MM.1S (cell line): Measurements from ENCODE around the gene SEPTIN5.

Source experiments
- EZH2 ChIP-seq: fragments of 300-600 bp; sonication (generic); optimal IDR thresholded peaks from 2 replicates; pipeline ENCODE3; 2017; ENCODE audit warnings: low read depth, mild to moderate bottlenecking, antibody characterized with exemption, low read length, mixed read lengths
- EZH2phosphoT487 ChIP-seq: fragments of 300-600 bp; sonication (generic); IDR thresholded peaks from 2 replicates; pipeline ENCODE4 v1.6.1; 2018; ENCODE audit warnings: antibody characterized with exemption, low read length
- TF ChIP-seq, protein P1 (sequence below): fragments of 300-600 bp; sonication (generic); IDR thresholded peaks from 2 replicates; pipeline ENCODE4 v1.5.1; 2016; ENCODE audit warnings: antibody characterized with exemption, low read length, mixed read lengths

DNA sequence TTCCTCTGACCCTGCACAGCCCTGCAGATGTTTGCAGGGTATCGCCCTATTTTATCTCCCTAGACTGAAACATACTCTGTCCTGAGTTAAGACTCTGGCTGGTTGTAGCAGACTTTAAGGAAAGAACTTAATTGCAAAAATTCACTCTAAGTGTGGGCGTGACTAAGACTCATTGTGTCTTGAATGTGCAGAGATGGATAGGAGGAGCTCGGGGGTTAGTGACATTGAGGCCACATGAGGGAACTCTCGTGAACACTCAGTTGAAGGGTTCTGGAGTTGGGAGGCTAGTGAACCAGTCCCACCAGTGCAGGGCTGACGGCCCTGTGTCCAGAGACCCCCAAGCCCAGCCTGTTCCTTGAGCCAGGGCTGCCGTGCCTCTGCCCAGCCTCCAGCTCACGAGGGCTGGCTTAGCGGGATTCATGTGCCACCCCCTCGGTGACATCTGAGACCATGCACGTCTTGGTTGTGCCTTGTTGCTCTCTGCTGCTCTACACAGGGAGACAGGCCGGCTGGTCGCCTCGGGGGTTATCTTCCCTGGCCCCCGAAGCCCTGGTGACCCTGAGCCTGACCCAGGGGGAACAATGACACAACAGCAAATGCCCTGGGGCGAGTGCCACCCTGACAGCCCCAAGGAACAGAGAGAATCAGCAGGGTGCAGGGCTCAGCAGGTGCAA, 34.8 kb downstream of the SEPTIN5 start:
- TF ChIP-seq, protein P1, sequence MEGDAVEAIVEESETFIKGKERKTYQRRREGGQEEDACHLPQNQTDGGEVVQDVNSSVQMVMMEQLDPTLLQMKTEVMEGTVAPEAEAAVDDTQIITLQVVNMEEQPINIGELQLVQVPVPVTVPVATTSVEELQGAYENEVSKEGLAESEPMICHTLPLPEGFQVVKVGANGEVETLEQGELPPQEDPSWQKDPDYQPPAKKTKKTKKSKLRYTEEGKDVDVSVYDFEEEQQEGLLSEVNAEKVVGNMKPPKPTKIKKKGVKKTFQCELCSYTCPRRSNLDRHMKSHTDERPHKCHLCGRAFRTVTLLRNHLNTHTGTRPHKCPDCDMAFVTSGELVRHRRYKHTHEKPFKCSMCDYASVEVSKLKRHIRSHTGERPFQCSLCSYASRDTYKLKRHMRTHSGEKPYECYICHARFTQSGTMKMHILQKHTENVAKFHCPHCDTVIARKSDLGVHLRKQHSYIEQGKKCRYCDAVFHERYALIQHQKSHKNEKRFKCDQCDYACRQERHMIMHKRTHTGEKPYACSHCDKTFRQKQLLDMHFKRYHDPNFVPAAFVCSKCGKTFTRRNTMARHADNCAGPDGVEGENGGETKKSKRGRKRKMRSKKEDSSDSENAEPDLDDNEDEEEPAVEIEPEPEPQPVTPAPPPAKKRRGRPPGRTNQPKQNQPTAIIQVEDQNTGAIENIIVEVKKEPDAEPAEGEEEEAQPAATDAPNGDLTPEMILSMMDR, result no peak
- TF ChIP-seq EZH2 (no peak), EZH2phosphoT487 (no peak)
